ENCODE results near the gene SLC5A10. TPM values are rescaled to one million over a fixed set of nuclear protein-coding genes. Genes with fewer than 3 reads are reported as not detected.
A peak's percentile ranks its signal among the peaks of the same experiment; 100 is the strongest.

The SLC5A10 gene
- total RNA-seq, 1 donor from 2014 or later: 0.13 TPM

DNA sequence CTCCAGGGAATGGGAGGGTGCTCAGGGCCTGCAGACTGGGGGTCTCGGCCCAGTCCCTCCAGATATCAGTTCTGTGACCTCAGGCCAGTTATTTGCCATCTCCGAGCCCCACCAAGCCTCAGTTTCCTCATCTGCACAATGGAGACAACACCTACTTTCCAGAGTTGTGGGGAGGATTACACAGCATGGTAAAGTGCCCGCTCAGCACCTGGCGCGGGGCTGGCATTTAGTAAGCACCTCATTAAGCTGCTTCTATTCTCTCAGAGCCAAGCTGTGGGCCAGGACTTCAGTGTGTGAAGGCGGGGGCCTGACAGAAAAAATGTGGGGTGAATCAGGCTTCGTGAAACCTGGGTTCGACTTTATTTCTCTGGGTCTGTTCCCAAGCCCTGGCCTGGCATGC, 47.4 kb downstream of the SLC5A10 start:
- no peak for DNase-seq (ENCODE audit: low spot score)
- intact Hi-C loops (cut with DNase I): no loop called here

DNA sequence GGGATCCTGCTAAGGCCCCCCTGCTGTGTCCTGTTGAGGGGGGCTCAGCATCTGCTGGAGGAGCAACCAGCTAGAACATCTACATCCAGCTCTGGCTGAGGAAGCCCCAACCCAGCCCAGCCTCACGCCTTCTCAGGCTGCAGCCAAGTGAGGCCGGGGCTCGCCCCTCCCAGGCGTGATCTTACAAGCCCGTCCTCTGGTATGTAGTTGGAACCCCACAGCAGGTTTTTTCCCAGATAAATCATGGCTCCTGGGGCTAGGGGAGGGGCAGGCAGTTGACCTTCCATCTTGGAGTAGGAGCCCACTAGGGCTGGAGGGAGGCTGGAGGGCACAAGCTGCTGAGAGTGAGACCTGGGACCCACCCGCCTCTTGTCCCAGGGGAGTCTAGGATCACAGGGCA, 47.9 kb downstream of the SLC5A10 start:
- DNase-seq (ENCODE audit: low spot score): no peak
- intact Hi-C loops (cut with DNase I): no loop called here

DNA sequence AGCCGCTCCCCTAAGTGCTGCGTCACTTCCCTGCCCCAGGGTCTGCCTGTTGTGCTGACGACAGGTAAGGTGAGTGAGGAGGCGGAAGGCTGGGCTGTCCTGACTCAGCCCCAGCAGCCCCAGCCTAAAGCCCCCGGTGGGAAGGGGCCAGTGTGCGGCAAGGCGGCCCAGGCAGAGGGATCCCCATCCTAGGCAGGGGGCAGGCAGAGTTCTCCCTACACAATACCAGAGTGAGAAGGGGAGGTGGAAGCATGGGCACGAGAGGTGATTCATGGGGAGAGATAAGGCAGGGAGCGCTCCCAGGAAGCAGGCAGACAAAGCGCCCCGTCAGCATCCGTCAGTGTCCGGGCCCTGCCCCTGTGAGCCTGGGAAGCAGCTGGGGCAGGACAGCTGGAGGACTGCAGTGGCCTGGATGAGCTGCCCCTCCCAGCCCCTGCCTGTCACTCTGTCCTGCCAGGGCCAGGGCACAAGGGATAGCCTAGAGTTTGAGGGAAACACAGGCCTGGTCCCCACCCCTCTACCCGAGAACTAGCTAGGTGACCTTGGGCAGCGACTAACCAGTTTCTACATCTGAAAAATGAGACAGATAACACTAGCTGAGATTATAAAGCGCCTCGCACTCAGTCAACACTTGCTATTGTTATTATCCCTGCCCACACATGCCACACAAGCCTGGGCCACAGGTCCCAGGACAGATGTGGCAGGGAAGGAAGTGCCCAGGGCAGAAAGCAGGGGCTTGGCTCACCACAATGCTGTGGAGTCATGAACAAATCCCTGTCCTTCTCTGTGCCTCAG, 48.8 kb downstream of the SLC5A10 start:
- no peak for DNase-seq (ENCODE audit: low spot score)
- intact Hi-C loops (cut with DNase I): no loop called here

DNA sequence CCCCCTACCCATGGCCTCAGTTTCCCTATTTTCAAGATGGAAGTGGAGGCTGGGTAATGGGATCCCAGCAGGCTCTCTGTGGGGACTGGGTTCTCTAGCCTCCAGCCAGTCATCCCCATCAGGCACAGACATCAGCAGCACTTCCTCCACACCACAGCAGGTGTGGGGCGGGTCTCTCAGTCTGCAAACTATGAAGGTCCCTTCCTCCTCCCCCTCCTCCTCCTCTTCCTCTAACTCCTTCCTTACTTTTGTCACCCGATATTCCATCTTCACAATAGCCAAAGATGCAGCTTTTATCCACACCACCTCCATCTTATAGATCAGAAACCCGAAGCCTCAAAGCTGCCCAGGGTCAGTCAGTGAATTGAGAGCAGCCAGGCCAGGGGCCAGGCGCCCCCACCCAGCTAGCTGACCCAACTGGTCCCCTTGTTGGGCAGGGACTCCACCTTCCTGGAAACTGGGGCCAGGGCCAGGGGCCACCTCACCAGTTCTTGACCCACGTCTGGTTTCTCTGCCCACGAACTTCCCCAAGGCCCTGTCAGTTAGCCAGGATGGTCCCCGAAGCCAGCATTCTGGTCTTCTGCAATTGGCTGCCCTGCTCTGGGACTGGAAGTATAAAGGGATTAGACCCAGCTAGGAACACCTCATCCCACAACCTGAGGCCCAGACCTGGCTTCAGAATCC, 50.1 kb downstream of the SLC5A10 start:
- no peak for DNase-seq (ENCODE audit: low spot score)
- intact Hi-C loops (cut with DNase I): no loop called here

DNA sequence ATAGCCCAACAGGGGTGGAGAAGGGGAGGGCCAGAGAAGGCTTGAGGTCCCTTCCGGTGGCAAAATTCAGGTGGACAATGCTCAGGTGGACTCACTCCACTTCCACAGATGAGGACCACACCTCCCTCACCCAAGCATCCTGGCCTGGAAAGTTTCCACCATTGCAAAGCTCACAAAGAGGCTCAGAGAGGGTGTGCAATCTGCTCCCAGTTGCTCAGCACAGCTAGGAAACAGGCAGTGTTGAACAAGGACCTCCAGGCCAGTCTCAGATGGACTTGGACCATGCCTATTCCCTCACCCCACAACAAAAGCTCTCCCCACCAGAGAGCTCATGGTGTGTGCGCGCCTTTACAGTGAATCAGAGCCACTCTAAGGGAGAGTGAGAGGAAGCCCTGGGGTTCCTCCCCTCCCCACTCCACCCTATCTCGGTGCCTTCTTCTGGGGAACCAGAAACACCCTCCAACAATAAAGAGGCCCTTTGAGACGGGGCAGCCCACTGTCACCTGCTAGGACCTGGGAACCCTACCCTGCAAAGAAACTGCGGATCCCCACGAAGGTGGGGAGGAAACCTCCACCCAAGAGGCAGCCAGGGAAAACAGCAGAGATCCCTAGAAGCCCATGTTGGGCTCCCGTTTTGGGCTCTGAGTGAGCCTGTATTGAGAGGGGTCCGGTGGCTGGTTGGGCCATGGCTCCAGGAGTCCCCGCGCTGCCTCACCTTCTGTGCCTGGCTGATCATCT, 51.0 kb downstream of the SLC5A10 start:
- intact Hi-C loops (cut with DNase I): no loop called here
- DNase-seq (ENCODE audit: low spot score): no peak

DNA sequence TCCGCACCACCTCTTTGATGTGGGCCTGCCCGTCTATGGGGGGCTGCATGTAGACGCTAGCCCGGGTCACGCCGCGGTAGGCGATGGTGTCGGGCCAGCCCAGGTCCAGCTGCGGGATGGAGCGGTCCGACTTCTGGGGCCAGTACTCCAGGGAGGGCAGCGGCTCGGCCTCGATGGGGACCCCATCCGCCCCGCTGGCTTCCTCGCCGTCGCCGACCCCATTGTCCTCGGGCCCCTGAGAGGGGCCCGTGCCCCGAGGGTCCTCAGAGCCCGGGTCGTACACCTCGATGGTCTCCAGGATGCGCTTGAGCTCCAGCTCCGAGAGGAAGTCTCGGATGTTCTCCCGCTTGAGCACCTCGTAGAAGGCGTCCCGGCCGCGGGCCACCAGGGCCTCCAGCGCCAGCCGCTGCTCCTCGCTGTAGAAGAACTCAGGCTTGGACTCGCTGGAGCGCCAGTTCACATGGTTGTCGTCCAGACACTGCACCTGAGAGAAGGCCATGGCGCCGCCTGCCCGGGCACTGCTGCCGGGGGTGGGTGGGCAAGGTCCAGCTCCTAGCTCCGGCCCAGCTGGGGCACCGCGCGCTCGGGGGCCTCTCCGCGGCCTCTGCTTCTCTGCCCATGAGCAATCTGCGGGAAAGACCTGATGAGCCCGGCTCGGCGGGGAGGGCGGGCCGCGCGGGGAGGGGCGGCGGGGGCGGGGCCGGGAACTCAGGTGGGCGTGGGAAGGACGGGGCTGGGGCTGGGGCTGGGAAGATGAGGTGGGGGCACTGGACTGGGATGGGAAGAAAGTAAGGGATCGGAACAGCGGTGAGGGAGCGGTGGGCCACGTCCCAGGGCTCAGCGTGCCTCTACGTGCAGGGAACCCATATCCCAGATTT, 51.8 kb downstream of the SLC5A10 start:
- intact Hi-C loops (cut with DNase I): no loop called here
- DNase-seq (ENCODE audit: low spot score): no peak

DNA sequence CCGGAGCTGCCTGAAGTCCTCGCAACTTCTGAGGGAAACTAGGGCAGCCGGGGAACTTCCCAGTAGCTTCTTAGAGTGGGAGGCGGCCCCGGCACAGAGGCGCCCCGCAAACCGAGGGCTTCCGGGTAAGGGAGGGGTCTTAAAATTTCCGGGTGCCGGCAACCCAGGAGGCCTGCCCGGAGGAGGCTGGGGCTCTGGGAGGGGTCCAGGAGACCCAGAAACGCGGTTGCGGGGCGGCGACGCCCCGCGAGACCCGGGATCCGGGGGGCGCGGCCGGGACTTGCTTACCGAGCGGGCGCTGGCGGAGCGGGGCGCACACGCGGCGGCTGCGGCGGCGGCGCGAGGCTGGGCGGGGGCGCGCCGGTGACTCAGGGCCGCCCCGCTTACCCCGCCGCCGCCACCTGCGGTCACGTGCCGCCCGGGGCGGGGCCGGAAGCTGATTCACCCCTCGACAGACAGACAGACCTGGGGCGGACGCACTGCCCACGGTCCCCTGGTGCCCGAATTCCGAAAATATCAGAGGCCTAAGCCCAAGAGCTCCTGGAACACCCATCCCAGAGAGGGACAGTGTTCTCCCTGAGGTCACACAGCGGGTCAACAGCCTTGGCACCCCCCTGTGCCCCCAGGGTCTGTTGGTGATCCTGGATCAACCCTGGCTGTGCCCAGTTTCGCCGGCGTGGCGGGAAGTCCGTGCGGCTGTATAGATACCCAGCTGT, 52.6 kb downstream of the SLC5A10 start, which contains the start of gene FAM83G:
FAM83G (minus strand) TSS at position 344 of the 716 bp plus-strand sequence. CDS start 723 bp downstream, outside the sequence.
- DNase-seq (ENCODE audit: low spot score): peak; percentile 82
- intact Hi-C loops (cut with DNase I): no loop called here

DNA sequence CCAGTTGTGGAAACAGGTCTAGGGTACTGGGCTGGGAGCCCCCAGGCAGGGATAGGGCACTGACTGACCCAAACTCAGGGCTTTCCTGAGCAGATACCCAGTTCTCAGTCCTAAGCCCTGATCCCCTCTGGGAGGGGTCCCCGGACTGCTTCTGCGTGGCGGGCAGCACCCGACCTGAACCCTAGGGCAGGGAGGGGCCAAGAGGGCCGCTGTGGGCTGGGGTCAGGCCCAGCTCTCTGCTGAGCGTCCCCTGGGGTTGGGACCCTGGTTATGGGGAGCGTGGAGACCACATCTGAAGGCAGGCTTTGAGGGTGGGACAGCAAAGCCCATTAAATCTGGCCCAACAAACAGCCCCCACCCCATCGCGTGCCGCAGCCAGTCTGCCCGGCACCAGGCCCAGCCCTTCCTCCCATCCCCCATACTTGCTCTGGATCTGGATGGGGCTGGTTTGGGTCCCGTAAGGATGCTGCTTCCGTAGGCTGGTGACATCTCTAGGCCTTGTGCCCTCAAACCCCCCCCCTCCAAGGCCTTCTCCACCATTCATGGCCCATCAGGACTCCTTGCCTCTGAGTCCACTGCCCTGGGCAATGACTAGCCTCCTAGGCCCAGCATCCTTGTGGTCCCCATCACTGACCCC, 53.3 kb downstream of the SLC5A10 start:
- intact Hi-C loops (cut with DNase I): no loop called here
- DNase-seq (ENCODE audit: low spot score): no peak

DNA sequence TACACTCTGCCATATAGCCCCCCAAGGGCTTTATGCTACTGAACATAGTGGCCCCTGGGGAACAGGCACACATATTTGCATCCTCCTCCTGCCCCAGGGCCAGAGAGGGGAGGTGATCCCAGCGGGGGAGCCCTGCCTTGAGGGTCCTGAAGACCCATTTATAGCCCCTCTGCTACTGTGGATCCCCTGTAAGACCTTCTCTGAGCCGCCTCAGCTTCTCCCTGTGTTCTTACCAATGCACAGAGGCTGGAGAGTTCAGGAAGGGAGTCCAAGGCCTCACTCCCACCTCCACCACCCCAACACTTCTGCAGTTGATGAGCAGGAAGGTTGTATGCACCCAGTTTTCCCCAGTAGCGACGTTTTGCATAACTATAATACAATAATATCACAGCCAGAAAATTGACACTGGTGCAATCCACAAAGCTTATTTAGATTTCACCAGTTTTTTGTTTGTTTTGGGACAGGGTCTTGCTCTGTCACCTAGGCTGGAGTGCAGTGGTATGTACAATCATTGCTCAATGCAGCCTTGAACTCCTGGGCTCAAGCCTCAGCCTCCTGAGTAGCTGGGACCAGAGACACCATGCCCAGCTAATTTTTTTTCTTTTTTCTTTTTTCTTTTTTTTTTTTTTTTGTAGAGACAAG, 53.9 kb downstream of the SLC5A10 start:
- DNase-seq (ENCODE audit: low spot score): no peak
- intact Hi-C loops (cut with DNase I): no loop called here

DNA sequence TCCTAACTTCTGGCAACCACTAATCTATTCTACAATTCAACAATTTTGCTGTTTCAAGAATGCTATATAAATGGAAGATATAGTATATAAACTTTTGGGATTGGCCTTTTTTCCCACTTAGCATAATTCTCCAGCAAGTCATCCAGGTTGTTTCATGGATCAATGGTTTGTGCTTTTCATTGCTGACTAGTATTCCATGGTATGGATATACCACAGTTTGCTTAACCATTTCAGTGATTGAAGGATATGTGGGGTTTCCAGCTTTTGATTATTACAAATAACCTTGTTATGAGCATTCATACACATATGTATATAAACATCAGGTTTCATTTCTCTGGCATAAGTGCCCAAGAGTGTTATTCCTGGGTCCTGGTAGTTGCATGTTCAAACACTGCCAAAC, 54.7 kb downstream of the SLC5A10 start:
- intact Hi-C loops (cut with DNase I): no loop called here
- no peak for DNase-seq (ENCODE audit: low spot score)

DNA sequence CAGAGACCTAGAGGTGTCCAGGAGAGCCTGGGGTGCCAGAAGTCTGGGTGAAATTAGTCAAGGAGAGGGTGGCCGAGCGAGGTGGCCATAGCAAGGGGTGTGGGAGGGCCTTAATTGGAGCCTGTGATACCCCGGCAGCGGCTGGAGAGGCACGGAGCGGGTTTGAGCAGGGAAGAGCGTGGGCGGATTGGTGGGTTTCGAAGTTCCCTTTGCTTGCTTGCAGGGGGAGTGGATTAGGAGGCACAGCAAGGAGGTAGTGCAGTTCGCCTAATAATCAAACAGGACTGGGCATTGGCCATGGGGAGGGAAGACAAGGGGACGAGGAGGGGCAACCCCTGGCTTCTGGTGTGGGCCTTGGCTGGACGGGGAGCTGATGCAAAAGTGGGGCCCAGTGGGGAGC, 58.0 kb downstream of the SLC5A10 start:
- no peak for DNase-seq (ENCODE audit: low spot score)
- intact Hi-C loops (cut with DNase I): no loop called here

DNA sequence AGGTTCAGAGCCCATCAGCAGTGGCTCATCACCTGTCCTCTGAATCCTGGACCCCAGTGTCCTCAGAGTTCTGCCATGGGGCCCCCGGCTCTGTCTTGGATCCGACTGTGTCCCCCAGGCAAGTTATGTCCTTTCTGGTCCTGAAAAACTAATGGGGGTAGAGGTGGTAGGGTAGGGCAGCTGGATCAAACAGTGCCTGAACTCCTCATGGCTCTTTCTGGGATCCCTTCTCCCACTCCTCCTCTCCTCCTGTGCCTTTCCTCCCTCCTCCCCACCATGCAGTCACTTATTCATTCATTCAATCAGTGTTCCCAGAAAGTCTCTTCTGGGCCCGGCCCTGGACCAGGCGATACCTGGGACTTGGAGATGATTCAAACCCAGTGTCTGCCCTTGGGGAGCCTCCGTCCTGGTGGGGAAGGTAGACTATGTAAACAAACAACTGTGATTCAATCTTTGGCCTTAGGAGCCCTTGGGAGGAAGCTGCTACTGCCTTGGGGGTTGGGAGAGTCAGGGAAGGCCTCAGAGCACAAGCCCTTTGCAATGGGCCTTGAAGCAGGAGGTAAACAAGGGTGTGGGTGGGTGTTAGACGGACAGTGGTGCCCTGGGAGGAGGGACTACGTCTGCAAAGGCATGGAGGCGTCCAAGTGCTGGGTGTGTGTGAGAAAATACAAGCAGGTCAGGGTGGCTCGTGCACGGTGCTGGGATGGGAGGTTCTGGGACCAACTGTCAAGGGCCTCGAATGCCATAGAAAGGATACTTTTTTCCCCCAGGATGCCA, 59.0 kb downstream of the SLC5A10 start:
- no peak for DNase-seq (ENCODE audit: low spot score)
- intact Hi-C loops (cut with DNase I): no loop called here

DNA sequence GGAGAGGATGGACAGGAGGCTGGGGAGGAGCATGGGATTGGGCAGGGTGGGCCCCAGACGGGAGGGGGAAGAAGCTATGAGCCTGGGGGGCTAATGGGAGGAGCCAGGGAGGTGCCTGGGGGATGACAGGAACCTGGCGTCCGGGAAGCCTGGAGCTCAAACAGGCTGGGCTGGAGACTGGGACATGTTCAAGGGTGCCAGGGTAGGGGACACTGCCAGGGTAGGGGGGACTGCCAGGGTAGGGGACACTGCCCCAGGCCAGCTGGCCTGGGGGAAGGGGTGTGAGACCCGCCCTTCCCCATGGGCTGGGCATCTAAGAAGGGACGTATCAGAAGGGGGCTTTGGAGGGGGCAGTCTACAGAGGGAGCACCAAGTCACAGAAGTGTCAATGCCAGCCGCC, 59.6 kb downstream of the SLC5A10 start:
- no peak for DNase-seq (ENCODE audit: low spot score)
- intact Hi-C loops (cut with DNase I): no loop called here

DNA sequence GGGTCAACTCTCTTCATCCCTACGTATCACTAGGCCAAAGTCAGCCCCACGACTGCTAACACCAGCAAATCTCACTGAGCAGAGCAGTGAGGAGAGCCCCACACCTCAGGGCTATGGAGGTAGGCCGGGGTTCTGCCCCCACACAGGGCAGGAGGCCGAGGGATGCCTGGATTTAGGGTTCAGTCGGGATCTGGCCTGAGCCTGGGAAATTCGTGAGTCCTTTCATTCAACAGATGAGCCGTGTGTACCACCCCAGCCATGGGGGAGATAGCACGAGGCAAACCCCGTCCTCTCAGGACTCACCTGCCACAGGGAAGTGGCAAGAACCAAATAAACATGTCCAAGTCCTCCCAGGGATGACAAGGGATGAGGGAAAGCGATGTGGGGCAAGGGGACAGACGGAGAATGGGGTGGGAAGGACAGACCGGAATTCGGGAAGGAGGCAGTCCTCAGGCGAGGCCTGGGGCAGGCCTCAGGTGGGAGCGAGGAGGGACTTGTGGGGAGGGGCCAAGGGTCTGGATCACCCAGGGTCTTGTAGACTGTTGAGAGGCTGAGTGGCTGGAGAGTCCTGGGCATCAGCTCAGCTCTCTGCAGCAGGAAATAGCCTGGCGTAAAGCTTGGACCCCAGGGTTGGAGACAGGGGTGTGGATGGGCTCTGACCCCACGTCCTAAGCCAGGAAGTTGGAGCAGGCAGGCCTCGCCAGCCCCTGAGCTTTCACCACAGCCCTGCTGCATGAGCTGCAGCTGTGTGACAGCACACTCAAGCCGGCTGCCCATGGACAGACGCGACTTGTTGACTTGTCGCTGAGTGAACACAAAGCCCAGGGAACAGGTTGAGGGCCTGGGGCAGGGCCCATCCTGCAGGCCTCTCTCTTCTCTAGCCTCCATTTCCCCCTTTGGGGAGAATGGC, 60.5 kb downstream of the SLC5A10 start:
- DNase-seq (ENCODE audit: low spot score): no peak
- intact Hi-C loops (cut with DNase I): no loop called here

DNA sequence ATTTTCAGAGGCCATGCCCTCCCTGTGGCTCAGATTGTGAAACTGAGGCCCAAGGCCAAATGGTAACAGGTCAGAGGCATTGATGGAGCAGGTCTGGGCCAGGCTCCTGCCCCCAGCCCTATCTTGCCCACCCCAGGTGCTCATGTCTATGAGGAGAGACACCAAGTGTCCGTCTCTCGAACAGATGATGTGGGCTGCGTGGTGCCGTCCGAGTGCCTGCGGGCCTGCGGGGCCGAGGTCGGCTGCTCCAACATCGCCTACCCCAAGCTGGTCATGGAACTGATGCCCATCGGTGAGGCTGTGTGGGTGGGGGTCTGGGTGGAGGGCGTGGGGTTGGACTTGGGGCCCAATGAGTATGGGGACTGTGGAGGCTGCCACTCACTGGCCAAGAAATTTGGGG, 61.3 kb downstream of the SLC5A10 start:
- DNase-seq (ENCODE audit: low spot score): no peak
- intact Hi-C loops (cut with DNase I): no loop called here
